Liver (tissue), 3 donors: ENCODE results near the gene C1orf210.

Experiments
- CTCF ChIP-seq: fragments of 150-350 bp; IDR thresholded peaks from 2 replicates; pipeline ENCODE4 v1.5.1; 2017; ENCODE audit warnings: improper control_type of control experiment, low read depth, low read length; ENCODE audit not compliant: missing input control
- EGR1 ChIP-seq, 2 donors: IDR thresholded peaks; 2 replicates each; pipeline ENCODE4 v1.6.1; 2016 to 2018; ENCODE audit warnings: antibody characterized with exemption in 2 of 2, low read depth in 2 of 2
- FOXA2 ChIP-seq: IDR thresholded peaks from 2 replicates; pipeline ENCODE4 v1.6.1; 2016; ENCODE audit warnings: antibody characterized with exemption
- GABPA ChIP-seq, 2 donors: IDR thresholded peaks in 1 of 2; conservative IDR thresholded peaks in 1 of 2; 2 replicates each; pipeline ENCODE4 v1.6.1; 2016; ENCODE audit warnings: antibody characterized with exemption in 2 of 2, mild to moderate bottlenecking in 1 of 2, moderate library complexity in 1 of 2
- JUND ChIP-seq, 2 donors: IDR thresholded peaks; 2 replicates each; pipeline ENCODE4 v1.6.1; 2016; ENCODE audit warnings: antibody characterized with exemption in 2 of 2
- MAX ChIP-seq: IDR thresholded peaks from 2 replicates; pipeline ENCODE4 v1.6.1; 2016; ENCODE audit warnings: antibody characterized with exemption
- RAD21 ChIP-seq, 2 donors: IDR thresholded peaks; 2 replicates each; pipeline ENCODE4 v1.6.1; 2016; ENCODE audit warnings: antibody characterized with exemption in 2 of 2, mild to moderate bottlenecking in 2 of 2
- REST ChIP-seq: IDR thresholded peaks from 2 replicates; pipeline ENCODE4 v1.6.1; 2016; ENCODE audit warnings: antibody characterized with exemption, mild to moderate bottlenecking
- RXRA ChIP-seq, 2 donors: IDR thresholded peaks; 2 replicates each; pipeline ENCODE4 v1.6.1; 2017 to 2018; ENCODE audit warnings: antibody characterized with exemption in 2 of 2, mild to moderate bottlenecking in 1 of 2
- SP1 ChIP-seq: IDR thresholded peaks from 2 replicates; pipeline ENCODE4 v1.6.1; 2018; ENCODE audit warnings: antibody characterized with exemption, mild to moderate bottlenecking
- TAF1 ChIP-seq: conservative IDR thresholded peaks from 2 replicates; pipeline ENCODE4 v1.6.1; 2016; ENCODE audit warnings: antibody characterized with exemption, mild to moderate bottlenecking
- YY1 ChIP-seq: IDR thresholded peaks from 2 replicates; pipeline ENCODE4 v1.6.1; 2016; ENCODE audit warnings: antibody characterized with exemption, mild to moderate bottlenecking
- ZBTB33 ChIP-seq: IDR thresholded peaks from 2 replicates; pipeline ENCODE4 v1.6.1; 2016; ENCODE audit warnings: antibody characterized with exemption
- donor health status: healthy.
- donor health status: healthy.

GRCh38 chr1:43266881-43267280 is 18.5 kb downstream of the C1orf210 start:
- TF ChIP-seq MAX (no peak), CTCF (no peak), GABPA (IDR thresholded peaks at IDR 0.05 in 1 of 2, conservative IDR thresholded peaks at IDR 0.05 in 1 of 2) (no peak), ZBTB33 (no peak), JUND (IDR thresholded peaks at IDR 0.05) (no peak), REST (no peak), RAD21 (IDR thresholded peaks at IDR 0.05) (no peak), SP1 (no peak), RXRA (IDR thresholded peaks at IDR 0.05) (no peak), FOXA2 (no peak), TAF1 (no peak), YY1 (no peak), EGR1 (IDR thresholded peaks at IDR 0.05; ENCODE audit: low read depth in 2 of 2) (no peak)
